Measurements from ENCODE around the gene FAM24A. TPM values are rescaled to one million over a fixed set of nuclear protein-coding genes. Genes with fewer than 3 reads are reported as not detected.

FAM24A gene
- total and polyA plus RNA-seq, 10 of the 15 experiments (the other 5 are each of a cell fraction or from before 2014, with no cell fraction given): not detected

DNA sequence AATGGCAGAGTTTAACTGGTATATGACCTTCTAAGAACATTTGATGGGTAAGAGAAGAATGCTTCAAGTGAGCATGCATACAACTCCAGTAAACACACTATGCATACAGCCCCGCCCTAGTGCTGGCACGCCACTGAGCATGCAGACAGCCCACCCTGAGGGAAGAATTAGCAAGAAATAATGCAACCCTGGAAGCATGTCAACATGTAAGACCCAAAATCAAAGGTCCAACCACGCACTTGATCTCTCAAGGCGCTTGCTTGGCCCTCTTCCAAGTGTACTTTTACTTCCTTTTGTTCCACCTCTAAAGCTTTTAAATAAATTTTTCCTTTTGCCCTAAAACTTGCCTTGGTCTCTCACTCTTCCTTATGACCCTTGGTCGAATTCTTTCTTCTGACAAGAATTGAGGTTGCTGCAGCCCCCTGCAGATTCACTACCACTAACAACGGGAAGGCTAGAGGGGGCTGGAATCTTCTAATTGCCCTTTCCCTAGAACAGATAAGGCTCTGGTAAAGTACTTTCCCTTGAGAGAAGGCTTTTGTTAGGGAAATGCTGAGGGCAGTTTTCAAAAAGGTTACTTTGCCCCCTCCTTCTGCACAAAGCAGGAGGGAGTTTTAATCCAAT lies 34.5 kb upstream of the FAM24A start (continued):
- TF ChIP-seq, protein P1, sequence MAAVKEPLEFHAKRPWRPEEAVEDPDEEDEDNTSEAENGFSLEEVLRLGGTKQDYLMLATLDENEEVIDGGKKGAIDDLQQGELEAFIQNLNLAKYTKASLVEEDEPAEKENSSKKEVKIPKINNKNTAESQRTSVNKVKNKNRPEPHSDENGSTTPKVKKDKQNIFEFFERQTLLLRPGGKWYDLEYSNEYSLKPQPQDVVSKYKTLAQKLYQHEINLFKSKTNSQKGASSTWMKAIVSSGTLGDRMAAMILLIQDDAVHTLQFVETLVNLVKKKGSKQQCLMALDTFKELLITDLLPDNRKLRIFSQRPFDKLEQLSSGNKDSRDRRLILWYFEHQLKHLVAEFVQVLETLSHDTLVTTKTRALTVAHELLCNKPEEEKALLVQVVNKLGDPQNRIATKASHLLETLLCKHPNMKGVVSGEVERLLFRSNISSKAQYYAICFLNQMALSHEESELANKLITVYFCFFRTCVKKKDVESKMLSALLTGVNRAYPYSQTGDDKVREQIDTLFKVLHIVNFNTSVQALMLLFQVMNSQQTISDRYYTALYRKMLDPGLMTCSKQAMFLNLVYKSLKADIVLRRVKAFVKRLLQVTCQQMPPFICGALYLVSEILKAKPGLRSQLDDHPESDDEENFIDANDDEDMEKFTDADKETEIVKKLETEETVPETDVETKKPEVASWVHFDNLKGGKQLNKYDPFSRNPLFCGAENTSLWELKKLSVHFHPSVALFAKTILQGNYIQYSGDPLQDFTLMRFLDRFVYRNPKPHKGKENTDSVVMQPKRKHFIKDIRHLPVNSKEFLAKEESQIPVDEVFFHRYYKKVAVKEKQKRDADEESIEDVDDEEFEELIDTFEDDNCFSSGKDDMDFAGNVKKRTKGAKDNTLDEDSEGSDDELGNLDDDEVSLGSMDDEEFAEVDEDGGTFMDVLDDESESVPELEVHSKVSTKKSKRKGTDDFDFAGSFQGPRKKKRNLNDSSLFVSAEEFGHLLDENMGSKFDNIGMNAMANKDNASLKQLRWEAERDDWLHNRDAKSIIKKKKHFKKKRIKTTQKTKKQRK (IDR thresholded peaks at IDR 0.05; ENCODE audit: low read depth, low read length): no peak
- no peak for TF ChIP-seq GATAD2B (conservative IDR thresholded peaks at IDR 0.05; ENCODE audit: low read depth)

DNA sequence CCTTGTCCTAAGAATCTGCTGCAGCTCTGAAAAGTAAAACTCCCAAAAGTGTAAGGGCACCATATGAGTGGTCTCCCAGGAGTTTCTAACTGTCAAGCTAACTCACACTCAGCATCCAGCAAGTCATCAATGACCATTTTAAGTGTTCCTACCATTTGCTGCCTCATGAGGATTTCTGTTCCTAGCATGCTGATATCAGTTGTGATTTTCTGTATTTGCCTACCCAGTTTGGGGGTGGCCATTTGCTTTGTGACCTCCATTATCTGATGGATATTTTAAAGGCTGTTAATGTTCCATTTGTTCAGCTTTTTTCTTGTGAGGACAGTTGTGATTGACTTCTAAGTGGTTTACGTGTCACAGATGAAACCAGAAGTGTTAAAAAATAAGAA lies 33.9 kb upstream of the FAM24A start:
- intact Hi-C loops (cut with micrococcal nuclease; ENCODE audit: unreplicated experiment) (loop anchor here (5.0 kb wide), 1 partner anchor 76 kb away; the partner anchor contains the start of gene C10orf88), in situ Hi-C loops (cut with MboI) (no loop called here)
- Histone ChIP-seq H4K20me1 (ENCODE audit: control insufficient read depth, insufficient read depth) (no peaks in the 10 kb centered on the region), H3K9me3 (replicated peaks; ENCODE audit: control insufficient read depth, insufficient read depth, low read length) (no peaks in the 10 kb centered on the region; the same call in 2 of the 3 replicates), H3K79me2 (ENCODE audit: control insufficient read depth, insufficient read depth, low read length) (peaks cover 31% of the 10 kb centered on the region), H3K9ac (ENCODE audit: control insufficient read depth, insufficient read depth, low read length) (no peak overlapping the region), H3K4me3 (no peak overlapping the region), H3K27ac (ENCODE audit: control insufficient read depth, insufficient read depth) (no peak overlapping the region), H3K27me3 (replicated peaks in 1 of 2; ENCODE audit: control insufficient read depth in 2 of 2, insufficient read depth in 2 of 2, low read length in 1 of 2) (no peaks in the 10 kb centered on the region), H2AFZ (ENCODE audit: control insufficient read depth, low read depth, low read length) (no peak overlapping the region), H3K36me3 (ENCODE audit: control insufficient read depth in 2 of 2, insufficient read depth in 2 of 2, low read length in 1 of 2) (no peaks in the 10 kb centered on the region), H3K4me2 (ENCODE audit: control insufficient read depth, insufficient read depth) (no peak overlapping the region), H3K4me1 (ENCODE audit: control insufficient read depth, insufficient read depth, low read length) (no peaks in the 10 kb centered on the region; the same call in 1 of the 2 replicates)
- ChIA-PET CTCF (no interaction called here), RAD21 (ENCODE audit: unreplicated experiment) (no interaction called here), POLR2A (no interaction called here), SMC1A (ENCODE audit: uncharacterized antibody, unreplicated experiment) (interaction anchor here (0.7 to 1.3 kb wide), 2 partner anchors 14 to 16 kb away, joined by 3 to 5 read pairs; no protein-coding TSS in a partner anchor)
- no peak for ATAC-seq
- no peak for FAIRE-seq
- no peak for DNase-seq (ENCODE audit: low read depth, low spot score)
- WGBS (ENCODE audit: insufficient coverage, insufficient replicate concordance, low lambda C conversion rate, missing lambda C conversion rate): 100% methylated on average over 1 of the region's 1 CpG
- BruUV-seq (replicated peaks): no TSS peak
- no peak for TF ChIP-seq RAD51 (IDR thresholded peaks at IDR 0.05)
- TF ChIP-seq, protein P2, sequence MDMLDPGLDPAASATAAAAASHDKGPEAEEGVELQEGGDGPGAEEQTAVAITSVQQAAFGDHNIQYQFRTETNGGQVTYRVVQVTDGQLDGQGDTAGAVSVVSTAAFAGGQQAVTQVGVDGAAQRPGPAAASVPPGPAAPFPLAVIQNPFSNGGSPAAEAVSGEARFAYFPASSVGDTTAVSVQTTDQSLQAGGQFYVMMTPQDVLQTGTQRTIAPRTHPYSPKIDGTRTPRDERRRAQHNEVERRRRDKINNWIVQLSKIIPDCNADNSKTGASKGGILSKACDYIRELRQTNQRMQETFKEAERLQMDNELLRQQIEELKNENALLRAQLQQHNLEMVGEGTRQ (IDR thresholded peaks at IDR 0.05; ENCODE audit: borderline replicate concordance, low read depth, low read length): no peak
- TF ChIP-seq KDM1A (IDR thresholded peaks at IDR 0.05; ENCODE audit: borderline replicate concordance): no peak
- no peak for TF ChIP-seq PAX5 (IDR thresholded peaks at IDR 0.05; ENCODE audit: borderline replicate concordance, low read depth, low read length)
- TF ChIP-seq CREB1 (IDR thresholded peaks at IDR 0.05; ENCODE audit: low read depth): no peak
- no peak for TF ChIP-seq RBBP5 (conservative IDR thresholded peaks at IDR 0.05)
- no peak for TF ChIP-seq BHLHE40 (IDR thresholded peaks at IDR 0.05; ENCODE audit: borderline replicate concordance in 1 of 2, low read depth in 2 of 2, low read length in 1 of 2)
- no peak for TF ChIP-seq ZNF274 (IDR thresholded peaks at IDR 0.05; ENCODE audit: insufficient read depth, insufficient read length)
- TF ChIP-seq, protein P3, sequence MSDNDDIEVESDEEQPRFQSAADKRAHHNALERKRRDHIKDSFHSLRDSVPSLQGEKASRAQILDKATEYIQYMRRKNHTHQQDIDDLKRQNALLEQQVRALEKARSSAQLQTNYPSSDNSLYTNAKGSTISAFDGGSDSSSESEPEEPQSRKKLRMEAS (IDR thresholded peaks at IDR 0.05; ENCODE audit: low read depth, low read length): no peak
- no peak for TF ChIP-seq CBX3 (IDR thresholded peaks at IDR 0.05; ENCODE audit: borderline replicate concordance, low read depth)
- TF ChIP-seq FOXK2 (IDR thresholded peaks at IDR 0.05): no peak
- no peak for TF ChIP-seq NR2C2 (IDR thresholded peaks at IDR 0.05; ENCODE audit: borderline replicate concordance, control insufficient read depth, insufficient read length, low read depth)
- no peak for TF ChIP-seq NFIC (IDR thresholded peaks at IDR 0.05; ENCODE audit: low read depth, low read length)
- TF ChIP-seq SIN3A (IDR thresholded peaks at IDR 0.05; ENCODE audit: low read depth, low read length): no peak
- TF ChIP-seq HCFC1 (IDR thresholded peaks at IDR 0.05; ENCODE audit: low read length): no peak
- TF ChIP-seq JUND (IDR thresholded peaks at IDR 0.05; ENCODE audit: low read depth, low read length): no peak
- TF ChIP-seq SMAD1 (IDR thresholded peaks at IDR 0.05; ENCODE audit: low read depth, partially characterized antibody): no peak
